Smooth muscle cell (in vitro differentiated cells): ENCODE data around the gene SIVA1. TPM values are rescaled to one million over a fixed set of nuclear protein-coding genes. Genes with fewer than 3 reads are reported as not detected.

ENCODE experiments used
- DNase-seq: peaks from one replicate; lab custom pipeline; 2025; ENCODE audit not compliant: unreplicated experiment; lab: John Stamatoyannopoulos, UW
- H2AFZ ChIP-seq: fragments of 200-600 bp; sonication (generic); 2 replicates; pipeline ENCODE4 v1.6.0; 2016; ENCODE audit warnings: antibody characterized with exemption, low read depth, mild to moderate bottlenecking
- H3F3A ChIP-seq: fragments of 200-600 bp; sonication (generic); 2 replicates; pipeline ENCODE4 v1.6.0; 2017; ENCODE audit warnings: antibody characterized with exemption, low read depth
- H3K27ac ChIP-seq: fragments of 200-600 bp; sonication (generic); 2 replicates; pipeline ENCODE4 v1.5.1; 2016; ENCODE audit warnings: low read depth, mild to moderate bottlenecking
- H3K27me3 ChIP-seq: fragments of 200-600 bp; sonication (generic); 2 replicates; pipeline ENCODE4 v1.6.1; 2016; ENCODE audit warnings: low read depth, mild to moderate bottlenecking
- H3K36me3 ChIP-seq: fragments of 200-600 bp; sonication (generic); 2 replicates; pipeline ENCODE4 v1.5.1; 2016; ENCODE audit warnings: low read depth
- H3K4me1 ChIP-seq: fragments of 200-600 bp; sonication (generic); 2 replicates; pipeline ENCODE4 v1.5.1; 2016; ENCODE audit warnings: low read depth
- H3K4me2 ChIP-seq: fragments of 200-600 bp; sonication (generic); 2 replicates; pipeline ENCODE4 v1.6.0; 2016; ENCODE audit warnings: mild to moderate bottlenecking
- H3K4me3 ChIP-seq: fragments of 200-600 bp; sonication (generic); 2 replicates; pipeline ENCODE4 v1.5.1; 2016; ENCODE audit warnings: mild to moderate bottlenecking
- H3K79me2 ChIP-seq: fragments of 200-600 bp; sonication (generic); 2 replicates; pipeline ENCODE4 v1.6.0; 2016; ENCODE audit warnings: low read depth, mild to moderate bottlenecking
- H3K9ac ChIP-seq: fragments of 200-600 bp; sonication (generic); 2 replicates; pipeline ENCODE4 v1.6.0; 2016; ENCODE audit warnings: low read depth
- H3K9me3 ChIP-seq: fragments of 200-600 bp; sonication (generic); replicated peaks from 2 replicates; pipeline ENCODE4 v1.5.1; 2016; ENCODE audit warnings: low read depth
- H4K20me1 ChIP-seq: fragments of 200-600 bp; sonication (generic); 2 replicates; pipeline ENCODE4 v1.6.0; 2016; ENCODE audit warnings: low read depth
- WGBS: methylation state at CpG from one replicate; pipeline ENCODE4 v1.1.7; 2016; ENCODE audit warnings: low lambda C conversion rate; 5-methylcytosine and 5-hydroxymethylcytosine counted together
- polyA plus RNA-seq: library from polyadenylated mRNA; unstranded; fragments of >200 nt; fragmentation: Nextera tagmentation; extraction: Ambion mirVana; gene quantifications from 2 replicates; pipeline ENCODE4 v1.2.1, GENCODE V29; 2016
- total RNA-seq: library from RNA; depleted of rRNA; stranded (reverse); fragments of >200 nt; gene quantifications from 2 replicates; pipeline ENCODE4 v1.2.3, GENCODE V29; 2014
- TF ChIP-seq, protein P1 (sequence below): fragments of 200-600 bp; sonication (generic); IDR thresholded peaks from 2 replicates; pipeline ENCODE4 v1.5.1; 2017; ENCODE audit warnings: borderline replicate concordance, mild to moderate bottlenecking, antibody characterized with exemption; ENCODE audit not compliant: insufficient read depth, poor library complexity, severe bottlenecking

The SIVA1 gene
- total and polyA plus RNA-seq, 2 experiments from 2014 or later, result 78.5 to 118 TPM

DNA sequence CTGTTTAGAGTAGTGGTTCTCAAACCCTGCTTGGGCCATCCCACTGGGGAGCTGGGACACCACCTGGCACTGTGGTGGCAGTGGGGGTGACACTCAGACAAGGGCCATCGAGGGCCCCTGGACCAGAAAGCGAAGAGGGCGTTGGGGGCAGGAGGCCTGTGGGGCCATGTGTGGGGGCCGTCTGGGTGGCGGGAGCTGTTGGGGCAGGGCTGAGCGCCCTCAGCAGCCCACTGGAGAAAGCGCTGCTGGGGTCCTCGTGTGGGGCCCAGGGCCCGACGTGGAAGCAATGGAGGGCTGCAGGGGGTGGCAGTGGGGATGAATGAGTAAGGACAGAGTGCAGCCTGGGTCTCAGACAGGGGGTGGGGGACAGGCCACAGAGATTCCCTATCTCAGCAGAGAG, 34.8 kb upstream of the SIVA1 start:
- Histone ChIP-seq H3K4me1 (no peaks in the 10 kb centered on the region), H3K79me2 (no peaks in the 10 kb centered on the region), H3K4me2 (no peak overlapping the region), H3F3A (no peaks in the 10 kb centered on the region), H4K20me1 (peaks cover 15% of the 10 kb centered on the region), H3K9me3 (no peaks in the 10 kb centered on the region), H3K36me3 (no peaks in the 10 kb centered on the region), H3K4me3 (no peak overlapping the region), H3K27ac (no peak overlapping the region), H2AFZ (no peak overlapping the region), H3K27me3 (no peaks in the 10 kb centered on the region), H3K9ac (no peak overlapping the region)
- TF ChIP-seq, protein P1, sequence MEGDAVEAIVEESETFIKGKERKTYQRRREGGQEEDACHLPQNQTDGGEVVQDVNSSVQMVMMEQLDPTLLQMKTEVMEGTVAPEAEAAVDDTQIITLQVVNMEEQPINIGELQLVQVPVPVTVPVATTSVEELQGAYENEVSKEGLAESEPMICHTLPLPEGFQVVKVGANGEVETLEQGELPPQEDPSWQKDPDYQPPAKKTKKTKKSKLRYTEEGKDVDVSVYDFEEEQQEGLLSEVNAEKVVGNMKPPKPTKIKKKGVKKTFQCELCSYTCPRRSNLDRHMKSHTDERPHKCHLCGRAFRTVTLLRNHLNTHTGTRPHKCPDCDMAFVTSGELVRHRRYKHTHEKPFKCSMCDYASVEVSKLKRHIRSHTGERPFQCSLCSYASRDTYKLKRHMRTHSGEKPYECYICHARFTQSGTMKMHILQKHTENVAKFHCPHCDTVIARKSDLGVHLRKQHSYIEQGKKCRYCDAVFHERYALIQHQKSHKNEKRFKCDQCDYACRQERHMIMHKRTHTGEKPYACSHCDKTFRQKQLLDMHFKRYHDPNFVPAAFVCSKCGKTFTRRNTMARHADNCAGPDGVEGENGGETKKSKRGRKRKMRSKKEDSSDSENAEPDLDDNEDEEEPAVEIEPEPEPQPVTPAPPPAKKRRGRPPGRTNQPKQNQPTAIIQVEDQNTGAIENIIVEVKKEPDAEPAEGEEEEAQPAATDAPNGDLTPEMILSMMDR, result no peak
- 87% methylated on average over 5 of the region's 10 CpGs for WGBS
- DNase-seq, result no peak

DNA sequence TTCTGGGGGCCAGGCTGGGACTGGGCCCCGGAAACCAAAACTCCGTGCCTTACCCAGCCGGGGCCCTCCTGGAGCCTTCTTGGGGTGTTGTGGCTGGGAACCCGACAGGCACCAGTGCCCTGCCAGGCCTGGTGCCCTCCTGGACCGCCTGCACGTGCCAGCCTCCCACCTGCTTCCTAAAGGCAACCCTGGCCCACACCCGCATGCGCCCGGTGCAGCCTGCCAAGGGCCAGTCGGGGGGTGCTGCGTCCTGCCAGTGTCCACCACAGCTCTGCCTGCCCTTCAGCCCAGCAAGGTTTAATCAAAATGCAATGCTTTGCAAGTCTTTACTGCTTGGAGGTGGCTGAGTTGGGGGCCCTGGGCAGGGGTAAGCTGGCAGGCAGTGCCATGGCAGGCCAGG, 34.1 kb upstream of the SIVA1 start:
- no peak for DNase-seq
- no peaks in the 10 kb centered on the region for H3K4me1 ChIP-seq
- peaks cover 15% of the 10 kb centered on the region for H4K20me1 ChIP-seq
- H2AFZ ChIP-seq, result no peak overlapping the region
- H3K9ac ChIP-seq, result no peak overlapping the region
- no peaks in the 10 kb centered on the region for H3K79me2 ChIP-seq
- no peaks in the 10 kb centered on the region for H3K27me3 ChIP-seq
- no peaks in the 10 kb centered on the region for H3K36me3 ChIP-seq
- H3K27ac ChIP-seq, result no peak overlapping the region
- H3F3A ChIP-seq, result no peaks in the 10 kb centered on the region
- H3K4me2 ChIP-seq, result no peak overlapping the region
- H3K9me3 ChIP-seq, result no peaks in the 10 kb centered on the region
- no peak overlapping the region for H3K4me3 ChIP-seq
- 99% methylated on average over 11 of the region's 11 CpGs for WGBS
- TF ChIP-seq, protein P1, result no peak

DNA sequence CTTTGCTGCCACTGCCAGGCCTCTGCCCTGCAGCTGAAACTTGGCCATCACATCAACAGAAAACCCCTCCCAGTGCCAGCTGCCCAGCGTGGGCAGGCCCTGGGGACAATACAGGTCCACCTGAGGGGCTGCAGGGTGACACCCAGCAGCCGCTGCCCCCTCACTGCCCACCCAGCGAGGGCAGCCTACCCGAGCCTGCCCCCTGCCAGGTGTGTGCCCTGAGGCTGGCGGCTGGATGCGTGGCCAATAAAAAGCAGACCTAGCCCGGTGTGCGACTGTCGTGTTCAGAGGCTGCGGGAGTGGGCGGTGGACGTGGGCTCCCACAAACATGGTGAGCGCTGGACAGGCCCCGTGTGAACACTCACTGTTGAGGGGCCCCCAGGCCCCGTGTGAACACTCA, 33.6 kb upstream of the SIVA1 start:
- no peak overlapping the region for H3K9ac ChIP-seq
- TF ChIP-seq, protein P1, result no peak
- no peaks in the 10 kb centered on the region for H3K9me3 ChIP-seq
- no peaks in the 10 kb centered on the region for H3K27me3 ChIP-seq
- no peaks in the 10 kb centered on the region for H3K36me3 ChIP-seq
- H3K4me2 ChIP-seq, result no peak overlapping the region
- no peak overlapping the region for H3K4me3 ChIP-seq
- 95% methylated on average over 13 of the region's 15 CpGs for WGBS
- no peak overlapping the region for H2AFZ ChIP-seq
- no peaks in the 10 kb centered on the region for H3F3A ChIP-seq
- H3K79me2 ChIP-seq, result no peaks in the 10 kb centered on the region
- peaks cover 15% of the 10 kb centered on the region for H4K20me1 ChIP-seq
- DNase-seq, result no peak
- H3K27ac ChIP-seq, result no peak overlapping the region
- H3K4me1 ChIP-seq, result peaks cover under 1% of the 10 kb centered on the region
